NCI-H460 (cell line): ENCODE results near the gene JPH3. TPM values are rescaled to one million over a fixed set of nuclear protein-coding genes. Genes with fewer than 3 reads are reported as not detected.

ENCODE experiments used
- DNase-seq: peaks from one replicate; pipeline ENCODE4 v3.0.0-alpha.2; 2016; ENCODE audit warnings: low read depth; ENCODE audit errors: extremely low read depth
- total RNA-seq: library from RNA; depleted of rRNA; stranded (reverse); fragments of >200 nt; shearing (Covaris generic); gene quantifications from 2 replicates; pipeline ENCODE4 v1.2.3, GENCODE V29; 2014

The JPH3 gene
- total RNA-seq, 1 experiment from 2014 or later: 0.67 TPM

DNA sequence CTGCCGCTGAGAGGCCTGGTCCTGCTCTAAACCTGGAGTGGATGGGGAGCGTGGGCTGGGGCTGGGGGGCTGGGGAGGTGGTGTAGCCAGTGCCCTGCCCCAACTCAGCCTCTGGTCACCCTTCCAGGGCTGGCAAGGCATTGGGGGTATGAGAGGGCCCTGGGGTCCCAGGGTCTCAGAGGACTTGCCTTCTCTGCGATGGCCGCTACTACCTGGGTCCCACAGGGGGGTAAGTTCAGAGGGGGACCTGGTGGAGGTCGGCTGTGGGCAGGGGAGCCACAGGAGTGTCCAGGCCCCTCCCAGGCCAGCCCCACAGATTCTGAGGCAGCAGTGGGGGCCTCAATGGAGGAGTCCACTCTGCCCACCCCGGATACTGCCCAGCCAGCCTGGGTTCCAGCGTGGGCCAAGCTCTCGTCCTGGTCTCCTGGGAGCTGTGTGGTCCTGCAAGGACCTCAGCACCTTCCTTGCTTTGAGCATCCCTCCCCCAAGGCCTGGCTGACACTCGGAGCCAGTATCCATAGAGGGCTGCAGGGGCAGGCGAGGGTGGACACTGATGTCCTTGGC lies 20.5 kb downstream of the JPH3 start:
- no peak for DNase-seq

DNA sequence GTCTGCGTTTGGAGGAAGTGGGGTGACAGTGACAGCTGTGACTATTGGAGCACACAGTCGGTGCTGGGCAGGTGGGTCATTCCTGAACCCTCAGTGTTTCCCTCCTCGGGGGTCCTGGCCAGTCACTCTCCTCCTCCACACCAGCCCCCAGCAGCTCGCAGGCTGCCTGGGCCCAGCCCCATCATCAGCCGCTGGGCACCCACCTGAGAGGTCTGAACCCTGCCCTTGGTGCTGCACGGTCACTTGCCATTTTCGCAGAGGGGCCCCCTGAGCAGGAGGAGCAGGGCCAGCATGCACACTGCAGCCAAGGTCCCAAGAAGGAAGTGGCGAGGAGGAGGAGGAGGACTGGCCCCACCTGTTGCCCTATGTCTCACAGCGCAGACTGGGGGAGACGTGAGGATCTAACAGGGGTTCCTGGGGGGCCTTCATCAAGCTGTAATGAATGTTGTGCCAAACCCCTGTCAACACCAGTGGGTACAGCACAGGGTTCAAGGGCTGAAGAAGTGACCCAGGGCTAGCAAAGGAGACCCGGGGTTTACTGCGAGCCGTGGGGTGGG lies 23.0 kb downstream of the JPH3 start:
- DNase-seq: no peak

- DNase-seq: no peak
Observed at GRCh38 chr16:87626401-87626800, 24.1 kb downstream of the JPH3 start.

DNA sequence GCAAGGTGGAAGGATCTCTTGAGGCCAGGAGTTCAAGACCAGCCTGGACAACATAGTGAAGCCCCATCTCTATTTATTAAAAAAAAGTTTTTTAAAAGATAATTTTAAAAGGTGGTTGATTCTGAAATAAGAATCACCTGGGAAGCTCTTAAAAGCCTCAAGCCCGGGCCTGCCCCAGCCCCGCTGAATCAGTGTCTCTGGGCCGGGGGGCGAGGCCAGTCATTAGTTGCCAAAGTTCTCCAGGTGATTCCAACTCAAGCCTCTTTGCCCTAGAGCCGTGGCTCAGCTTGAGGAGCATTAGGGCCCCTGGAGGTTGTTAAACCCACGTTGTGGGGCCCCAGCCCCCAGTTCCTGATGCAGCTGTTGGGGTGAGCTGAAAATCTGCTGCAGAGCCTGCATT lies 24.6 kb downstream of the JPH3 start:
- no peak for DNase-seq

GRCh38 chr16:87627542-87628245 lies 25.4 kb downstream of the JPH3 start:
- no peak for DNase-seq

GRCh38 chr16:87628246-87628923 lies 26.1 kb downstream of the JPH3 start:
- no peak for DNase-seq

DNA sequence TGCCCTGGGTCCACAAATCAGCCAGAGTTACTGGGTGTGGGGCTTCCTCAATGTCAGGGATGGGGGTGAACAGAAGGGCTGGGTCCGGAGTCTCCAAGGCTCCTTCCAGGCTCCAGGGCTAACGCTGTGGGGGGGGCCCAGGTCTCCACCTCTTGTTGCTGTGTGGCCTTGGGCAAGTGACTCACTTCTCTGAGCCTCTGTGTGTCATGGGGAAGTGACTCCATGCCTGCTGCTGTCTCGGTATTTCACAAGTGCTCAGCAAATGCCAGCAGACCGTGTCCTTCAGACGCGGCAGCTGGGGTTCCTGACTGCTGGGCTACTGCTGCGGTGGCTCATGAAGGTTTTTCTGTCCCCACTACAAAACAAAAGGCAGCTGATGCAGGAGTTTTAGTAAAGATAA lies 26.6 kb downstream of the JPH3 start:
- peak; percentile 87 for DNase-seq

DNA sequence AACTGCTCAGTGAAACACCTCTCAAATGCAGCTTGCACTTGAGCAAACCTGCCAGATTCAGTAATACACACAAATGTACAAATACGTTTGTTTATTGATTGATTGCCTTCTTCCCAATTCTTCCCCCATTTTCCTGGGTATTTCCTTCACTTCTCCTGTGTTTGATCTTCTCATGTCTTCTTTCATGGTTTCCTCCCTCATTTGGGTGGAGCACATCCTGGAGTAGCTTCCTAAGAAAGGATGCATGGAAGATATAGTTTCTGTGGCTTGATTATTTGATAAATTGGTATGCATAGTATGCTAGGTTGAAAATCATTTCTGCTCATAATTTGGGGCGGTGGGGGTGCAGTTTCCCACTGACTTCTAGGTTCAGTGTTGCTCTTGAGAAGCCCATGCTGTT lies 28.8 kb downstream of the JPH3 start:
- DNase-seq: no peak

GRCh38 chr16:87634411-87634810 lies 32.1 kb downstream of the JPH3 start:
- DNase-seq: no peak

GRCh38 chr16:87635541-87636049 lies 33.3 kb downstream of the JPH3 start:
- DNase-seq: peak; percentile 50

- peak; percentile 83 for DNase-seq
Observed at GRCh38 chr16:87636050-87636684, 33.9 kb downstream of the JPH3 start.

GRCh38 chr16:87636741-87637140 lies 34.4 kb downstream of the JPH3 start:
- DNase-seq: no peak

DNA sequence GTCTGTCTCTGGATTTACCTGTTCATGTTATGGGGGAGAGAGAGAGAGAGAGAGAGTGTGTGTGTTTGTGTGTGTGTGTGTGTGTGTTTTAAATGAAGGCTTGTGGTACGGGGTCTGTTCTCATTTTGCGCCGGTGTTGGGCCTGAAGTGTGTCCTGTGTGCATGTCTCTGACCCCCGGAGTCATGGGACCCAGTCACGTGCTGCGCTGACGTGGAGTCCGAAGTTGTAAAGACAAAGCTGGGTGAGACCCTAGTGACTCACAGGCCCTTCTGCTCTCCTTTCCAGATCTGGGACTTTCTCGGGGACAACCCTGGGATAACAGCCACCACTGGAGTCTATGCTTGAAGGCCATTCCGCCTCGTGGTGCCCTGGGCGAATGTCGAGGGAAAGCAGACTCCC lies 35.0 kb downstream of the JPH3 start:
- DNase-seq: no peak

DNA sequence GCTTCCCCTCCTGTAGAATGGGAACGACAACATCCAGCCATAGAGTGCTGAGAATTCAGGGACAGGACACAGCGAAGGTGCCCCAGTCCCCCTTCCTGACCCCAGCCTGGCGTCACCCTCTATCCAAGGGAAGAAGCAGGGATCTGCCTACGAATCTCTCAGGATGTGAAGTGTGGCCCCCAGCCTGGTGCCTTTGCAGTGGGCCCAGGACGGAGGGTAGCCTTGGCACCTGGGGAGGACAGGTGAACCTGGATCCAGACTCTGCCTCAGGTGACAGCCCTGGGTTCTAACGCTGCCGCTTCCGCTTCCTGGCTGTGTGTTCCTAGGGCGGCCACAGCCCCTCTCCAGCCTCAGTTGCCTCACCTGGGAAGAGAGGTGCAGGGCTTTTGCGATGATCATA lies 36.4 kb downstream of the JPH3 start:
- DNase-seq: no peak

DNA sequence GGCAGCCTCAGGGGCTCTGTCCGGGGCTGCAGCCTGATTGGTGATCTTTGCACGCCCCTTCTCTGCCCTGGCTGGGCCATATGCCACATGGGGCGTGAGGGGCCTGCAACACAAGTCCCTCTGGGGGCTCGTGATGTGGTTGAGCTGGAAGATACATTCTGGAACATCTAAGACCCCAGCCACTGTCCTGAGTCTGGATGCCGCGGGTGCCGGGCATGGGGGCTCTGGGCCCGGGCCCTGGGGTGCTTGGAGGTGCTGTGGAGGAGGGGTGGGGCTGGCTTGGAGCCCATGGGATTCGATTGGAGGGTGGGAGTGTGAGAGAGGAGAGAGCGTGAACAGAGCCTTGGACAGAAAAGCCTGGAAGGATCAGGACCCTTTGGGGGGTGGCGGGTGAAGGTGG lies 39.4 kb downstream of the JPH3 start:
- DNase-seq: no peak

DNA sequence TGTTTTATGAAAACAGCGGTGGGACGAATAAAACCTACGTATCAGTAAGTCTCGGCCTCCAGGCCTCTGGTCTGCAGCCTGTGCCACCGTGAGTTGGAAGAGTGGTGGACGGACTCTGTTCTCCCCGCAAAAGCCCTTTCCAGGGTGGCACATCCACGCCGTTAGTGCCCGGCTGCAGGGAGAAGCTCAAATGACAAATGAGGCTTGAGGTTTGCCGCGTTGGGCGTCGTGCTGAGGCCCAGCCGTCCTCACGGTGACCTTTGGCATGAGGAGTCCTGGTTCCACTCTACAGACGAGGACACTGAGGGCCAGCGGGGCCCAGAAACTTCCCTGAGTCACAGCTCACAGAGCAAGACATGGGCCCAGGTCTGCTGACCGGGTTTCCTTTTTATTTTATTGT lies 40.2 kb downstream of the JPH3 start:
- DNase-seq: no peak

DNA sequence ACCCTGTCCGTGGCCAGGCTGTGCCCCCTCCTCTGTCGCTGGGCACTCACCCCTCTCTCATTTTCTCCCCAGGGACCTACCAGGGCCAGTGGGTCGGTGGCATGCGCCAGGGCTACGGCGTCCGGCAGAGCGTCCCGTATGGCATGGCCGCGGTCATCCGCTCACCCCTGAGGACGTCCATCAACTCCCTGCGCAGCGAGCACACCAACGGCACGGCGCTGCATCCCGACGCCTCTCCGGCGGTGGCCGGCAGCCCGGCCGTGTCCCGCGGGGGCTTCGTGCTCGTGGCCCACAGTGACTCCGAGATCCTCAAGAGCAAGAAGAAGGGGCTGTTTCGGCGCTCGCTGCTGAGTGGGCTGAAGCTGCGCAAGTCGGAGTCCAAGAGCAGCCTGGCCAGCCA lies 41.9 kb downstream of the JPH3 start:
- no peak for DNase-seq

GRCh38 chr16:87644596-87644995 lies 42.3 kb downstream of the JPH3 start:
- no peak for DNase-seq

GRCh38 chr16:87645802-87646201 lies 43.5 kb downstream of the JPH3 start:
- no peak for DNase-seq

DNA sequence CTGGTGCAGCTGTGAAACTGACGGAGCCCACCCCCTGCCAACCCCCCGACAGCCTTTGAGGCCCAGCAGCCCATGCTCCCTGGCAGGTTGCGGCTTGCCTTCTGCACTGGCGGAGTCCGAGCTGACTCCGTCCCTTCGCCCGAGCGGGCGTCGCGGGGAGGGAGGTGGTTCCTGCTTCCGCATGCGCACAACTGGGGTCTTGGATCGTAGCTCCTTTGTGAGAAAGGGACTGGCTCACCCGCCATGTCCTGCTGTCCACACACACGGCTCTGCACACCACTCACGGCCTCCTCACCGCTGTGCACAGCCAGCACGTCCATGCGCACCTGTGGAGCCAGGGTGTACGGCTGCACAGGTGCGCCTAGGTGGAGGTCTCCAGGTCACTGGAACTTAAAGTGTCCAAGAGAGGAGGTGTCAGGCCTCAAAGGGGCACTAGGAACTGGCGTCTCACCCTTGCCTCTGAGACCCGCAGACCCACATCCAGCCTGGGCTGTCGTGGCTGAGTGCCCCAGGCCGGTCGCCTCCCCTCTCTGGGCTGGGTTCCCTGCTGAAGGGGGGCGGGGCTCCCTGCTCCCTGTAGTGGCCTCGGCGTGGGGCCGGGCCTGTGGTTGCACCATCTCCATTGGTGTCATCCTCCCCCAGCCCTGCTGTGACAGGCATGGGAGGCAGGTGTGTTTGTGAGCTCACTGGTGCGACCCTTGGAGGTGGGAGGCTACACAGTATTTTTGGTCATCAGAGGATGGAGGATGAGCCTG lies 45.3 kb downstream of the JPH3 start:
- no peak for DNase-seq
